Fibroblast of peridontal ligament (primary cell): Measurements from ENCODE around the gene CALML6.

ENCODE experiments used
- DNase-seq: peaks from one replicate; pipeline ENCODE4 v3.0.0-alpha.2; 2010; ENCODE audit errors: extremely low read depth

The CALML6 gene

GRCh38 chr1:1965546-1965945 is 50.5 kb downstream of the CALML6 start:
- no peak for DNase-seq

GRCh38 chr1:1966071-1966740 is 51.1 kb downstream of the CALML6 start:
- no peak for DNase-seq
